HepG2 (cell line): ENCODE results near the gene IL16.

Source experiments
- CREB1 ChIP-seq, 2 experiments: fragments of 450-650 bp in 1 of 2; IDR thresholded peaks; 2 replicates each; pipeline ENCODE4 v1.6.1; 2016 to 2017; ENCODE audit warnings: control low read depth in 1 of 2, mild to moderate bottlenecking in 1 of 2, missing compliant biosample characterization in 1 of 2, missing genetic modification characterization in 1 of 2
- HHEX ChIP-seq: IDR thresholded peaks from 2 replicates; pipeline ENCODE4 v1.6.1; 2016; ENCODE audit warnings: control low read depth
- MAFK ChIP-seq, 2 experiments: IDR thresholded peaks in 1 of 2; conservative IDR thresholded peaks in 1 of 2; 2 replicates each; pipeline ENCODE4 v1.6.1; 2011; ENCODE audit warnings: improper control_type of control experiment in 2 of 2, low read length in 2 of 2
- MEIS2 ChIP-seq: sonication (generic); formaldehyde crosslinking; IDR thresholded peaks from 2 replicates; pipeline ENCODE4 v1.9.0; 2021; ENCODE audit warnings: mild to moderate bottlenecking, missing genetic modification reagents
- POLR2A ChIP-seq, 2 experiments: IDR thresholded peaks; 2 replicates each; pipeline ENCODE4 v1.6.1; 2011; ENCODE audit warnings: low read depth in 2 of 2, low read length in 2 of 2, mild to moderate bottlenecking in 1 of 2, moderate library complexity in 1 of 2; ENCODE audit not compliant: insufficient read depth in 1 of 2
- SP1 ChIP-seq, 2 experiments: fragments of 450-650 bp in 1 of 2; sonication (generic) in 1 of 2; formaldehyde crosslinking in 1 of 2; IDR thresholded peaks; 2 replicates each; pipeline versions ENCODE4 v1.4.0 to v1.6.1; 2016 to 2020; ENCODE audit warnings: missing genetic modification reagents in 1 of 2
- ZBTB34 ChIP-seq: sonication (generic); formaldehyde crosslinking; IDR thresholded peaks from 2 replicates; pipeline ENCODE4 v1.8.0; 2022; ENCODE audit warnings: mild to moderate bottlenecking, missing genetic modification reagents
- ZEB1 ChIP-seq: IDR thresholded peaks from 2 replicates; pipeline ENCODE4 v1.6.1; 2012; ENCODE audit warnings: mild to moderate bottlenecking, low read depth, inconsistent platforms; ENCODE audit not compliant: insufficient replicate concordance
- ZNF839 ChIP-seq: sonication (generic); formaldehyde crosslinking; IDR thresholded peaks from 2 replicates; pipeline ENCODE4 v1.4.0; 2020; ENCODE audit warnings: missing genetic modification reagents, mild to moderate bottlenecking, borderline replicate concordance
- TF ChIP-seq, protein P1 (sequence below): sonication (generic); formaldehyde crosslinking; IDR thresholded peaks from 2 replicates; pipeline ENCODE4 v1.5.0; 2020; ENCODE audit warnings: missing genetic modification reagents
- TF ChIP-seq, protein P2 (sequence below): sonication (generic); formaldehyde crosslinking; IDR thresholded peaks from 2 replicates; pipeline ENCODE4 v1.5.0; 2020; ENCODE audit warnings: mild to moderate bottlenecking, missing genetic modification reagents, moderate library complexity

GRCh38 chr15:81160312-81161159 lies 36.1 kb upstream of the IL16 start:
- no peak for TF ChIP-seq ZNF839
- no peak for TF ChIP-seq ZEB1
- TF ChIP-seq POLR2A (IDR thresholded peaks at IDR 0.05; ENCODE audit: insufficient read depth in 1 of 2, low read depth in 2 of 2, low read length in 2 of 2) = no peak
- TF ChIP-seq MEIS2 (CRISPR knock-in tag) = no peak
- TF ChIP-seq, protein P1, sequence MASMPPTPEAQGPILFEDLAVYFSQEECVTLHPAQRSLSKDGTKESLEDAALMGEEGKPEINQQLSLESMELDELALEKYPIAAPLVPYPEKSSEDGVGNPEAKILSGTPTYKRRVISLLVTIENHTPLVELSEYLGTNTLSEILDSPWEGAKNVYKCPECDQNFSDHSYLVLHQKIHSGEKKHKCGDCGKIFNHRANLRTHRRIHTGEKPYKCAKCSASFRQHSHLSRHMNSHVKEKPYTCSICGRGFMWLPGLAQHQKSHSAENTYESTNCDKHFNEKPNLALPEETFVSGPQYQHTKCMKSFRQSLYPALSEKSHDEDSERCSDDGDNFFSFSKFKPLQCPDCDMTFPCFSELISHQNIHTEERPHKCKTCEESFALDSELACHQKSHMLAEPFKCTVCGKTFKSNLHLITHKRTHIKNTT (CRISPR knock-in tag) = no peak
- TF ChIP-seq ZBTB34 (CRISPR knock-in tag) = no peak
- TF ChIP-seq SP1 (IDR thresholded peaks at IDR 0.05) = no peak
- no peak for TF ChIP-seq SP1 (CRISPR knock-in tag; IDR thresholded peaks at IDR 0.05)
- TF ChIP-seq, protein P2, sequence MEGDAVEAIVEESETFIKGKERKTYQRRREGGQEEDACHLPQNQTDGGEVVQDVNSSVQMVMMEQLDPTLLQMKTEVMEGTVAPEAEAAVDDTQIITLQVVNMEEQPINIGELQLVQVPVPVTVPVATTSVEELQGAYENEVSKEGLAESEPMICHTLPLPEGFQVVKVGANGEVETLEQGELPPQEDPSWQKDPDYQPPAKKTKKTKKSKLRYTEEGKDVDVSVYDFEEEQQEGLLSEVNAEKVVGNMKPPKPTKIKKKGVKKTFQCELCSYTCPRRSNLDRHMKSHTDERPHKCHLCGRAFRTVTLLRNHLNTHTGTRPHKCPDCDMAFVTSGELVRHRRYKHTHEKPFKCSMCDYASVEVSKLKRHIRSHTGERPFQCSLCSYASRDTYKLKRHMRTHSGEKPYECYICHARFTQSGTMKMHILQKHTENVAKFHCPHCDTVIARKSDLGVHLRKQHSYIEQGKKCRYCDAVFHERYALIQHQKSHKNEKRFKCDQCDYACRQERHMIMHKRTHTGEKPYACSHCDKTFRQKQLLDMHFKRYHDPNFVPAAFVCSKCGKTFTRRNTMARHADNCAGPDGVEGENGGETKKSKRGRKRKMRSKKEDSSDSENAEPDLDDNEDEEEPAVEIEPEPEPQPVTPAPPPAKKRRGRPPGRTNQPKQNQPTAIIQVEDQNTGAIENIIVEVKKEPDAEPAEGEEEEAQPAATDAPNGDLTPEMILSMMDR (CRISPR knock-in tag) = no peak
- TF ChIP-seq MAFK (conservative IDR thresholded peaks at IDR 0.05 in 1 of 2, IDR thresholded peaks at IDR 0.05 in 1 of 2; ENCODE audit: low read length in 2 of 2) = no peak
- no peak for TF ChIP-seq CREB1 (IDR thresholded peaks at IDR 0.05)
- TF ChIP-seq CREB1 (CRISPR knock-in tag; IDR thresholded peaks at IDR 0.05) = no peak
- TF ChIP-seq HHEX (CRISPR knock-in tag) = no peak
